HG02884 (cell line): ENCODE results near the gene BMPER.

Experiments used
- ATAC-seq: cut with Tn5 transposase; IDR thresholded peaks from one replicate; pipeline ENCODE4 v1.9.1; 2021; ENCODE audit warnings: mild to moderate bottlenecking, moderate library complexity; ENCODE audit not compliant: unreplicated experiment

BMPER gene

DNA sequence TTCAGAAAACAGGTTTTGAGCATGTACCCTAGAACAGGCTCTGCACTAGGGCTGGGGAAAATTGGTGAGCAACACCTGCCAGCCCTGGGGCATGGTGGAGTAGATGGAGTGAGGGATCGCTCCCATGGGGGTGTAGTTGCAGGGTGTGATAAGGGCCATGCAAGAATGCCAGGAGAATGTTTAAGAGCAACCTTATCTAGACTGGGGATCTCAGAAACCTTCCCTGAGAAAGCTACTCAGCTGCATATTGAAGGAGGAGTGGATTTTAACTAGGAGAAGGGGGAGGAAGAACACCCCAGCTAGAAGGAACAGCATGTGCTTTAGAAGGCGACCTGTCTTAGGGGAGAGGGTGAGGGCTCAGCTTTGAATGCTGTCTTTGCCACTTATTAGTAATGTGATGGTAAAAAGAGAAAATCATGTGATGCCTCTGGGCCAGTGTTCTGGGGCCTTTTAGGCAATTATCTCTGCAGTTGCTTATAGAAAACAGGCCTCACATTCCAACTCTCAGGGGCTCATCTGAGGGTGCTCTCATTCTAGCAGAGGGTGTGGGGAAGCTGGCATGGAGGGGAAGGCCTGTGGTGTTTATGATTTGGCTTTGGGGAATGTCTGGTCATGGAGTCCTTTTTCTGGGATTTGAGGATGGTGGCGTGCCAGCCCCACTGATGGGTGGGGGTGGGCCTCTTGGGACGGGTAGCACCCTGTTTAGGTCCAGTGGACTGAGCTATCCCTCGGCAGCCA, 225.4 kb downstream of the BMPER start:
- ATAC-seq: no peak

- ATAC-seq: no peak
Observed at GRCh38 chr7:34131371-34131770, 226.0 kb downstream of the BMPER start.

DNA sequence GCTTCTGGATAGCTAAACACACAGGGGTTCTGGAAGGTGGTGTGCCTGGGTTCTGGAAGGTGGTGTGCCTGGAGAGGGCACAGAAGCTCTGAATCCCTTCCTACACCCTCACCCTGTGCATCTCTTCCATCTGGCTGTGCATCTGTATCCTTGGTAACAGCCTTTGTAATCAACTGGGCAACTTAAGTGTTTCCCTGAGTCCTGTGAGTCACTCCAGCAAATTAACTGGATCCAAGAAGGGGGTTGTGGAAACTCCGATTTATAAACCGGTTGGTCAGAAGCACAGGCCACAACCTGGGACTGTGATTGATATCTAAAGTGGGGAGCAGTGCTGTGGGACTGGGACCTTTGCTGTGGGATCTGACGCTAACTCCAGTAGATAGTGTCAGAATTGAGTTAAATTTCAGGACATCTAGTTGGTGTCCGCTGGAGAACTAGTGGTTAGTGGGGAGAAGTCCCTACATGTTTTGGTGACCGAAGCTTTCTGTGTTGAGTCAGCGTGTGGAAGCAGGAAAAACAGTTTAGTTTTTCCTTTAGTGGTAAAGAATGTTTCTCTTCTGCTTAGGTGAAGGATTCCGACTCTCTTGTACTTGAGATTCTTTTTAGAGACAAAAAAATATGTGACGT, 228.1 kb downstream of the BMPER start:
- ATAC-seq: no peak

- no peak for ATAC-seq
Observed at GRCh38 chr7:34133983-34134782, 228.8 kb downstream of the BMPER start.

GRCh38 chr7:34135924-34136323, 230.6 kb downstream of the BMPER start:
- ATAC-seq: no peak

DNA sequence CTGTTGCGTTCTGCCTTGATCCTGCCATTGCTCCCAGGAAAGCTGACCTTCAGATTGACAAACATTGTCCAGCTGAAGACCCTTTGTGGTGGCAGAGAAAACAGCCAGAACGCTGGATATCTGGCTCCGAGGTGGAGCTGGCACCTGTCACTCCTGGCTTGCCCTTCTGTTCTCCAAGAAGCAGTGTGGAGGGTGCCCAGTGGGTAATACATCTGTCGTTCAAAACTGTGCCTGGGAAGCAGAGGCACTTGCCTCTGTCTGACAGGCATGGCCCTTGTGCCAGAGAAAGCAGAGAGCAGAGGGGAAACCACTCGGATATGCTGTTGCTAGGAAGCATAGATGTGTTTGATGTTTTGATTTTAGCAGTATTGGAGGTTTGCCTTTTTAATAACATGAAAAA, 231.4 kb downstream of the BMPER start:
- no peak for ATAC-seq

- no peak for ATAC-seq
Observed at GRCh38 chr7:34137176-34137575, 231.8 kb downstream of the BMPER start.

DNA sequence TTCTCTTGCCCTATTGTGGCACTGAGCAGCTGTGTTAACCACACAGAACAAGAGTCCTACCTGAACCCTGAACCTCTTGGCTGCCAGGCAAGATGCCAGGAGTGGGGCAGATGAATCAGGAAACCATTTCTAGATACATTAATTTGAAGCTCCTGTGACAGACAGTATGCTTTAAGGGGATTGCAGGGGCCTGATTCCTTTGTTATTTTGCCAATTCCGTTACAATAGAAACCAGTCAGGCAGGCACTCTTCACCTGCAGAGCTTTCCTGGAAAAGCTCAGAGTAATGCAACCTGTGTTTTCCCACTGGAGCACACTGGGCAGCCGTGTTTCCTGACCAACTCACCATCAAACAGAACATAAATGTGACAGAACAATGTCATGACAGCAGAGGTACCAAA, 233.1 kb downstream of the BMPER start:
- no peak for ATAC-seq

- no peak for ATAC-seq
Observed at GRCh38 chr7:34139086-34139485, 233.7 kb downstream of the BMPER start.

DNA sequence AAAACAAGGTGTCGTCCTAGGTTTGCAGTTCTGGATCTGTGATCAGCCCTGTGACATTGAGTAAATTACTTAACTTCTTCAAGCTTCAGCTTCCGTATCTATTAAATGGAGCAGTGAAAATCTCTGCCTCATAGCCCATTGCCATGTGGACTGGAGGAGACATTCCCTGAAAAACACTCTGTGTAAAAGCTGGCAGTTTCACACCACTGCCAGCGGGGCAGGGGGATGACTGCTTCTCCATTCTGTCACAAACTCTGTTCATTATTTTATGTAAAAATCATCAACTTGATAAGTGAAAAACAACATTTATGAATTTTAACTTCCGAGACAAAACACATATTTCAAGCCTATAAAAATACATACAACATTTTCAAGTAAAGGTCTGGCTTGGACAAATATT, 234.7 kb downstream of the BMPER start:
- no peak for ATAC-seq

DNA sequence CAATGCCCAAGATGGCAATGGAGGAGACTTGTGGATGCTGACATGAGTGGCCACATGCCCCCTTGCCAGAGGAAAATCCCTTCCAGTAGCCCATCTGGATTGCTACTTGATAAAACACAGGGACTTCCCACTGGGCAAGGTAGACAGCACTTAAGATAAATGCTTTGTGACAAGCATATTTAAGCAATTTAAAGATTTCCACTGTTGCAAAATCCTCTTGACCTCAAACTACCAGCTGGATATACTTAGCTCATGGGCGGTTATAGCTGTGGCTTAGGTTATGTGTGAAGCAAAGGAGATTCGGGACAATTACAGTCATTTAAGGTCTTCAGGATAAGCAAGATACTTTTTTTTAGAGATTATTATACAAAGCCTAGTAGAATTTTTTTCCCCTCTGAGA, 238.1 kb downstream of the BMPER start:
- ATAC-seq: no peak

DNA sequence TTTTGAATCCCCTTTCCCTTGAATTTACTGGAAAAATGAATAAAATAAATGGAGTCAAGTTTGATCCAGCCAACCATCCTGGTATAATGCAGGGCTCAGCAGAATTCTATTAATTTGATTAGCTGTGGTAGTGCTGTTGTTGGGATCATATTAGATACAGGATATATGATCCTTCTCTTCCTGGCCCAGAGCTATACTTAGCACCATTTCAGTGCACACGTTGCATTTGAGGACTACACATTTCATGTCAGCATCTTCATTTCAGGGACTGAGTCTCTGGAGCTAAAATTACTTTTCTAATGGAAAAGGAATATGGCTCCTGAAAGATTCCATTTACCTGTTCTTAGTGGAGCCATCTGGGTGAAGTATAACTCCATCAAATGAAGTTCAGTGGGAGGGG, 240.3 kb downstream of the BMPER start:
- no peak for ATAC-seq

DNA sequence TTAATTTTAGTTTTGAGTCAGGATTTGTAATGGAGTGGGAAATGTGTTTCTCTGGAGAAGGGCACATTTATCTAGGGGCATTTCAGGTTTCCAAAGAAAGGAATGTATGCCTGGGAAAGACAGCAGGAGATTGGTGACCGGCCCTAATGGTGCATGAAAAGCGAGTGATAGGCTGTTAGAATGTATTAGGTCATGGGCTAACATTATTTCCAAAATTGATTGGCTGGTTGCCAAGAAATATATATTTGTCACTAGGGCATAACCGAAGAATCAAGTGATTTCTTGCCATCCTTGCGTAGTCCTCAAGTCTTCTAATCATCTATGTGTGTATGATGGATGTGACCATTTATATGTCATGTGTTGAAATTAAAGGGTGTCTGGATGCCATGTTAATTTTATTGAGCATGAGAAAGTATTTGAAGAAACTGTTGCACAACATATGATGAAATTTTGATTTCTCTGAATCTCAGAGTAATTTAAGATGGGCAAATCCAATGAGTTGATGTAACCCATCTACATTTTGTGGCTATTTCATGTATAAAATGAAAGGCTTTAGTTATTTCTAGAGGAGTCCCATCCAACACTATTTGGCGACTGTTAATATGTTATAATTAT, 248.4 kb downstream of the BMPER start:
- no peak for ATAC-seq

DNA sequence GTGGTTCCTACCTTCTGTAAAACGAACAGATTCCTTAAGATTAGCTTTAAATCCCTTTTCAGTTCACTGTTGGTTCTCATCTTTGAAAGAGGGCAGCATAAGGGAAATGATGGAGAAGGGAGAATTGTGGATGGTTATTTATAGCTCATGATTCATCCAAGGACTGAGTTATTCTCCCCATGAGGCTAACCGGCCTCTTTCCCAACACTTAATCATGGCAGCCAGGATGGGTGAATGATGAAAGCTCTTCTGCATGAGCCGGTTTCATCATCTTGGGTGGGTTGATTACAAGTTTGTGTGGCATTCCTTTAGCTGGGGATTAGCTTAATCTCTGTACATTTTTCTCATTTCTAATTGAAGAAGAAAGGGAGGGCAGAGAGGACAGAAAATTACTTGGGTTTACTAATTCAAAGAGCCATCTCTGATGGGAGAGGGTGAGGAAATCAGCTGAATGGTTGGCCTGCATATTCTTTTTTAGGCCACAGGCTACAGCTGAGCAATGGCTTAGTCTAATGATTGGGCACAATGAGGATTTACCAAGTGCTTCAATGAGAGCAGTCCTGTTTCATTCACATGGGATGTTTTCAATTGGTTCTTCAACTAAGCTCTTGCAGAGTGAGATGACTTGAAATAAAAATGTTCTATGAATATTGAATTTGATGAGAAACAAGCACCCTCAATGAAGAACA, 250.0 kb downstream of the BMPER start:
- ATAC-seq: no peak

- no peak for ATAC-seq
Observed at GRCh38 chr7:34156336-34156735, 251.0 kb downstream of the BMPER start.

GRCh38 chr7:34157137-34157536, 251.8 kb downstream of the BMPER start:
- no peak for ATAC-seq

DNA sequence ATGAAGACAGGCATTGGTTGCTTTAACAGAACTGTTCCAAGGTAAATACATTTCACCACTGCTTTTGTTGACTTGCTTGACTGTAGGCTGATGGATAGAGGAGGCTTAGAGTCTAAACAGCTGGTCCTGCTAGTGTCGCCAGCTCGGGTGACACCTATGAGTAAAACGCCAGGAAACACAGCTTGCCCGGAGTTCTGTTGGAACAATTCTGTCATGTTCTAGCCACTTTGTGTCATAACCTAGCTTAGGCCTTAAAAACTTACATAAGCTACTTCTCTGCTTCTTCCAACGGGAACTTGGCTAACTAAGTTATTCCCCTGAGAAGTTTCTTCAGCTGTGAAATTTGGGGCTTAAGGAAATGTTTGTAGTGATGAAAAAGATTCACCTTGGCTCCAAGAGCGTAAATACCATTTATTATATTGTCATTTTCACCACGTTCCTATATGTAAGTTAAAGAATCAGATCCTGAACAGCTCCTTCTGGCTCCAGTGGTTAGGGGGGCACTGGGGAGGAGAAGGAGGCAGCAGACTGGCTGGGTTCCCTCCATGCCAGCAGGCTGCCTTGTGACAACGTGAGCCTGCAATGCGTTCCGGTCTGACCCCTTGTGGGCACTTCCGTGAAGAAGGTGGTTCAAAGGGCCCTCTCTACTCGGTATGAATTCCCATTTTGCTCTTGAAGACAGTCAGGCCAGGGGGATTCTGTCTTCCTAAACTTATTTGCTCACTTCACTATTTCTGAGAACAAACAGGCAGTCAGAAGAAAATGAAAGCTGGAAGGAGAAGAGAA, 253.2 kb downstream of the BMPER start:
- ATAC-seq: no peak

GRCh38 chr7:34160261-34160752, 255.0 kb downstream of the BMPER start:
- no peak for ATAC-seq

- ATAC-seq: no peak
Observed at GRCh38 chr7:34162027-34162565, 256.8 kb downstream of the BMPER start.

GRCh38 chr7:34162677-34163076, 257.3 kb downstream of the BMPER start:
- no peak for ATAC-seq
